BJ (cell line): ENCODE results near the gene DOCK10. TPM values are rescaled to one million over a fixed set of nuclear protein-coding genes. Genes with fewer than 3 reads are reported as not detected.

Experiments
- CTCF ChIA-PET: fragments of 350-600 bp; formaldehyde crosslinking; extraction: SDS; loops from one replicate; lab custom pipeline; 2021; ENCODE audit warnings: antibody characterized with exemption, inconsistent platforms; lab: Yijun Ruan, JAX
- POLR2A ChIA-PET: fragments of 300-600 bp; sonication (Branson Sonifier 250); formaldehyde crosslinking; extraction: SDS; loops from one replicate; lab custom pipeline; 2021; ENCODE audit warnings: antibody characterized with exemption; lab: Charles Lee
- DNase-seq: peaks from one replicate; pipeline ENCODE4 v3.0.0-alpha.2; 2011; ENCODE audit warnings: low read depth
- H3K27me3 ChIP-seq: 2 replicates; pipeline ENCODE4 v1.6.0; 2011; ENCODE audit warnings: low read length; ENCODE audit not compliant: control insufficient read depth, insufficient read depth
- H3K36me3 ChIP-seq: 2 replicates; pipeline ENCODE4 v1.5.1; 2011; ENCODE audit warnings: low read length; ENCODE audit not compliant: control insufficient read depth, insufficient read depth
- H3K4me3 ChIP-seq: 2 replicates; pipeline ENCODE4 v1.5.1; 2011; ENCODE audit warnings: low read depth, mild to moderate bottlenecking, control low read depth, low read length
- polyA plus RNA-seq: library from polyadenylated mRNA; depleted of rRNA; stranded (reverse); fragments of >200 nt; gene quantifications from 2 replicates; pipeline ENCODE4 v1.2.3, GENCODE V29; 2011
- TF ChIP-seq, protein P1 (sequence below): IDR thresholded peaks from 2 replicates; pipeline ENCODE4 v1.5.1; 2011; ENCODE audit warnings: low read depth, mild to moderate bottlenecking, control low read depth, inconsistent platforms, low read length, moderate library complexity; ENCODE audit not compliant: insufficient read depth

DOCK10 gene
- polyA plus RNA-seq, 1 experiment, result 62.7 TPM

DNA sequence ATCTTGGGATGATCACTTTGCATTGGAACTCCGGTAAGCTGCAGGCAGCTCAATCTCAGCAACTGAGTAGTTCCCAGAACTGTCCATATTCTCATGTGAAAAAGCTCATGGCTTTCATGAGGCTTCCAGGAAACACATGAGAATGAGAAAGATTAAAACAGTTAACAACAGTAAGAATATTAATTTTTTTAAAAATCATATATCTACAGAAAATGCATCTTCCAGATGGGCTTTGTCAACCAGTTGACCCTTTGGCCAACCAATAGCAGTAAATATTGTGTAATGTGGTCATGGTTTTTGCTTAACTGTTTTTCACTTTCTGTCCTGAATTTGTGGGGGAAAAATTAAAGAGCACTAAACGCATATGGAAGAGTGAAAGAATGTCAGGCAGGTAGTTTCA is 194.9 kb downstream of the DOCK10 start:
- TF ChIP-seq, protein P1, sequence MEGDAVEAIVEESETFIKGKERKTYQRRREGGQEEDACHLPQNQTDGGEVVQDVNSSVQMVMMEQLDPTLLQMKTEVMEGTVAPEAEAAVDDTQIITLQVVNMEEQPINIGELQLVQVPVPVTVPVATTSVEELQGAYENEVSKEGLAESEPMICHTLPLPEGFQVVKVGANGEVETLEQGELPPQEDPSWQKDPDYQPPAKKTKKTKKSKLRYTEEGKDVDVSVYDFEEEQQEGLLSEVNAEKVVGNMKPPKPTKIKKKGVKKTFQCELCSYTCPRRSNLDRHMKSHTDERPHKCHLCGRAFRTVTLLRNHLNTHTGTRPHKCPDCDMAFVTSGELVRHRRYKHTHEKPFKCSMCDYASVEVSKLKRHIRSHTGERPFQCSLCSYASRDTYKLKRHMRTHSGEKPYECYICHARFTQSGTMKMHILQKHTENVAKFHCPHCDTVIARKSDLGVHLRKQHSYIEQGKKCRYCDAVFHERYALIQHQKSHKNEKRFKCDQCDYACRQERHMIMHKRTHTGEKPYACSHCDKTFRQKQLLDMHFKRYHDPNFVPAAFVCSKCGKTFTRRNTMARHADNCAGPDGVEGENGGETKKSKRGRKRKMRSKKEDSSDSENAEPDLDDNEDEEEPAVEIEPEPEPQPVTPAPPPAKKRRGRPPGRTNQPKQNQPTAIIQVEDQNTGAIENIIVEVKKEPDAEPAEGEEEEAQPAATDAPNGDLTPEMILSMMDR, result no peak
- Histone ChIP-seq H3K36me3 (peaks cover 5% of the 10 kb centered on the region), H3K27me3 (no peaks in the 10 kb centered on the region), H3K4me3 (no peak overlapping the region)
- POLR2A ChIA-PET, result no interaction called here
- no peak for DNase-seq
- CTCF ChIA-PET, result no interaction called here

DNA sequence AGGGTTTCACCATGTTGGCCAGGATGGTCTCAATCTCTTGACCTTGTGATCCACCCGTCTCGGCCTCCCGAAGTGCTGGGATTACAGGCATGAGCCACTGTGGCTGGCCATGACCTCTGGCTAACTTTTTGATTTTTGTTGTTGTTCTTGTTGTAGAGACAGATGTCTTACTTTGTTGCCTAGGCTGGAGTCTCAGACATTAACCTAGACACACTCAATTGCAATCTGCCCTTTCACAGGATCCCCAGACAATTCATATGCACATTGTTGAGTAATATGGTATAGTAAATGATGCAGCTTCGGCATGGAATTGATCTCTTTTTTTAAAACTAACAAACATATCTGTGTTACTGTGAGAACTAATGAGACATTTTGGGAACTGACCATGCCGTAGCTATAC is 195.6 kb downstream of the DOCK10 start:
- TF ChIP-seq, protein P1, result no peak
- H3K36me3 ChIP-seq, result peaks cover 7% of the 10 kb centered on the region
- DNase-seq, result no peak
- no peak overlapping the region for H3K4me3 ChIP-seq
- H3K27me3 ChIP-seq, result no peaks in the 10 kb centered on the region
- POLR2A ChIA-PET, result no interaction called here
- CTCF ChIA-PET, result no interaction called here

DNA sequence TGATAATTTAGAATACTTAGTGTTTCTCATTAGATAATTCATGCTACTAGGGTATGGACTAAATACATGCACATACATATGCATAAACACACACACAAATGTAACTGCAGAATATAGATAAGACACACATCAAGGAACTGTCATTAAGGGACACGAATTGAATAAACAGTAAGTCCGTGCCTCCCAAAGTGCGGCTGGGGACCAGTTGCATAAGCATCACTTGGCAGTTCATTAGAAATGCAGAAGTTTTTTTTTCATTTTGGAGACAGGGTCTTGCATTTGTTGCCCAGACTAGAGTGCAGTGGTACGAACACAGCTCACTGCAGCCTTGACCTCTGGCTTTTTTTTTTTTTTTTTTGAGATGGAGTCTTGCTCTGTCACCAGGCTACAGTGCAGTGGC is 196.1 kb downstream of the DOCK10 start:
- H3K27me3 ChIP-seq, result no peaks in the 10 kb centered on the region
- DNase-seq, result no peak
- H3K36me3 ChIP-seq, result peaks cover 7% of the 10 kb centered on the region
- POLR2A ChIA-PET, result interaction anchor here (0.6 kb wide), 1 partner anchor 197 kb away, joined by 3 read pairs; no protein-coding TSS in a partner anchor
- CTCF ChIA-PET, result no interaction called here
- TF ChIP-seq, protein P1, result no peak
- H3K4me3 ChIP-seq, result no peak overlapping the region

DNA sequence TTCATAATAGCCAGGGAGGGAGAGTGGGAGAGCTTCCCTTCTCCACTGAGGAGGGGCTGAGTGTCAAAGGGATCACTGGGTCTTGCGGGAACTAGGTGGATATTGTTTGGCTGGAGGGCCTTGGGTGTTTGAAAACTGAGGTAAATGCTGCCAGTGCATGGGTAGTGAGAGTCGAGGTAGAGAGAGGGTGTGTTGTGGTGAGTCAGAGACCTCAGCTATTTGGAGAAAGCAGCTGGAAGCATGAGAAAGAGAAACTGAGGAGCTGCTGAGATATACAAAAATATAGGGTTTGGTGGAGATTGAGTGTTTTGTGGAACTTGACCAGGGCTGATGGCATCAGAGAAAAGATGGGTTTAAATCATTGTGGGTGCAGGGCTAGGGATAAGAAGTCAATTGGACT is 199.1 kb downstream of the DOCK10 start:
- POLR2A ChIA-PET, result no interaction called here
- DNase-seq, result no peak
- TF ChIP-seq, protein P1, result no peak
- CTCF ChIA-PET, result interaction anchor here (1.7 kb wide), 1 partner anchor 38 kb away, joined by 4 read pairs; no protein-coding TSS in a partner anchor
- Histone ChIP-seq H3K27me3 (no peaks in the 10 kb centered on the region), H3K4me3 (no peak overlapping the region), H3K36me3 (peaks cover 3% of the 10 kb centered on the region)

DNA sequence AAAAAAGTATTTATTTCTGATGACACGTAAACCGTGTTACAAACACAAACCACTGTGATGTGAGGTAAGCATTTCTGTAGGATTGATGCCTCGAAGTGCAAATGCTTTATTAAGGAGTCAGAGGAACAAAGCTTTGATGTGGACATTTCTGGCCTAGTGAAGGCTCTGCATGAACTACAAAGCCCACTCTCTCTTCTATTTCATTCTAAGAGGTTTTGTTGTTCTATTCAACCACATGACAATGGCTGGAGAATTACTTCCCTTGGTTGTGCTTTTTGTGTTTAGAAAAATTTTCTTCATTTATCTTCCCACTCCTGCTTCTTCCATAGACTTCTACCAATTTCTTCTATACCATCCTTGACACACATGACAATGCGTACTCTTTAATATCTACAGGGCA is 200.4 kb downstream of the DOCK10 start:
- DNase-seq, result no peak
- CTCF ChIA-PET, result interaction anchor here (0.7 to 1.1 kb wide), 2 partner anchors 11 to 79 kb away, joined by 3 read pairs; no protein-coding TSS in a partner anchor

More for the DNA sequence above, 200.4 kb downstream of the DOCK10 start:
- no peak overlapping the region for H3K4me3 ChIP-seq
- H3K36me3 ChIP-seq, result peaks cover 2% of the 10 kb centered on the region
- H3K27me3 ChIP-seq, result no peaks in the 10 kb centered on the region
- TF ChIP-seq, protein P1, result no peak
- POLR2A ChIA-PET, result no interaction called here
